Activated effector memory CD4-positive, alpha-beta T cell treated with Interleukin-2 at 50 U/mL for 16 hours (primary cell): ENCODE data around the gene MARCHF9.
"Not testable (repeated sequence)": the region's sequence is repeated elsewhere in the genome, so short reads cannot be mapped to it uniquely, and the experiment has no call there.

Source experiments
- DNase-seq: peaks from one replicate; pipeline ENCODE4 v3.0.0-alpha.2; 2020

MARCHF9 gene

GRCh38 chr12:57771236-57771872, 16.5 kb downstream of the MARCHF9 start:
- peak; percentile 69 for DNase-seq

GRCh38 chr12:57771873-57772428, 17.0 kb downstream of the MARCHF9 start, which contains the start of gene METTL1:
METTL1 (minus strand) TSS chr12:57772105; CDS start chr12:57772083, 22 bp downstream.
- peak; percentile 84 for DNase-seq

GRCh38 chr12:57772429-57773322, 17.8 kb downstream of the MARCHF9 start, which contains the start of gene EEF1AKMT3:
EEF1AKMT3 (plus strand) TSS chr12:57772614; CDS start chr12:57772725, 111 bp downstream.
- no peak for DNase-seq

- not testable (repeated sequence) for DNase-seq
These were observed 19.7 kb downstream of the MARCHF9 start for GRCh38 chr12:57774634-57775033.

GRCh38 chr12:57775044-57775443, 20.1 kb downstream of the MARCHF9 start:
- no peak for DNase-seq

- no peak for DNase-seq
These were observed 20.8 kb downstream of the MARCHF9 start for GRCh38 chr12:57775563-57776246.

GRCh38 chr12:57776247-57776587, 21.3 kb downstream of the MARCHF9 start:
- no peak for DNase-seq

- no peak for DNase-seq
These were observed 22.5 kb downstream of the MARCHF9 start for GRCh38 chr12:57777367-57777766.

- DNase-seq = no peak
These were observed 23.0 kb downstream of the MARCHF9 start for GRCh38 chr12:57777911-57778310.

- no peak for DNase-seq
These were observed 24.8 kb downstream of the MARCHF9 start for GRCh38 chr12:57779736-57780135.

- no peak for DNase-seq
These were observed 25.5 kb downstream of the MARCHF9 start for GRCh38 chr12:57780284-57780897.

GRCh38 chr12:57781244-57781643, 26.3 kb downstream of the MARCHF9 start:
- DNase-seq = no peak

GRCh38 chr12:57781801-57782200, 26.9 kb downstream of the MARCHF9 start:
- DNase-seq = no peak

GRCh38 chr12:57782243-57782607, 27.3 kb downstream of the MARCHF9 start:
- DNase-seq = no peak

- DNase-seq = peak; percentile 93
These were observed 27.9 kb downstream of the MARCHF9 start, which contains the start of gene TSFM for GRCh38 chr12:57782608-57783465. TSFM (plus strand) TSS chr12:57782787; CDS start chr12:57782802, 15 bp downstream.

GRCh38 chr12:57783466-57783801, 28.5 kb downstream of the MARCHF9 start:
- no peak for DNase-seq

GRCh38 chr12:57783861-57784260, 29.0 kb downstream of the MARCHF9 start:
- DNase-seq = no peak

- DNase-seq = no peak
These were observed 39.0 kb downstream of the MARCHF9 start for GRCh38 chr12:57793920-57794319.

GRCh38 chr12:57795354-57795753, 40.5 kb downstream of the MARCHF9 start:
- no peak for DNase-seq

- DNase-seq = no peak
These were observed 42.1 kb downstream of the MARCHF9 start for GRCh38 chr12:57796996-57797395.

GRCh38 chr12:57797933-57798332, 43.0 kb downstream of the MARCHF9 start:
- no peak for DNase-seq

- DNase-seq = no peak
These were observed 46.1 kb downstream of the MARCHF9 start for GRCh38 chr12:57800965-57801364.
